CD4-positive, alpha-beta memory T cell (primary cell): ENCODE data around the gene CTNNA1. TPM values are rescaled to one million over a fixed set of nuclear protein-coding genes. Genes with fewer than 3 reads are reported as not detected.
"Not testable (repeated sequence)": the region's sequence is repeated elsewhere in the genome, so short reads cannot be mapped to it uniquely, and the experiment has no call there.

ENCODE experiments used
- CTCF ChIA-PET: fragments of 350-600 bp; sonication (Branson Sonifier 250); formaldehyde crosslinking; loops from one replicate; lab custom pipeline; 2021; ENCODE audit warnings: inconsistent platforms; ENCODE audit not compliant: partially characterized antibody; lab: Charles Lee
- POLR2A ChIA-PET: fragments of 350-600 bp; sonication (Branson Sonifier 250); formaldehyde crosslinking; loops from one replicate; lab custom pipeline; 2021; ENCODE audit not compliant: partially characterized antibody; lab: Charles Lee
- DNase-seq, 5 donors: peaks; one replicate each; pipeline versions ENCODE4 v3.0.0 to v3.0.0-alpha.2; 2020 to 2022; ENCODE audit warnings: mixed read lengths in 1 of 5
- H3K27ac ChIP-seq: one replicate; pipeline ENCODE4 v1.7.0; 2013; ENCODE audit warnings: low read depth, low read length
- H3K27me3 ChIP-seq: 2 replicates; pipeline ENCODE4 v1.7.0; 2013; ENCODE audit warnings: mild to moderate bottlenecking, low read length, moderate library complexity; ENCODE audit not compliant: insufficient read depth
- H3K36me3 ChIP-seq: 2 replicates; pipeline ENCODE4 v1.7.0; 2013; ENCODE audit warnings: mild to moderate bottlenecking, low read length, moderate library complexity; ENCODE audit not compliant: insufficient read depth
- H3K4me1 ChIP-seq: 2 replicates; pipeline ENCODE4 v1.7.0; 2013; ENCODE audit warnings: mild to moderate bottlenecking, low read length, moderate library complexity; ENCODE audit not compliant: insufficient read depth
- H3K4me3 ChIP-seq, 2 donors: one replicate each; pipeline ENCODE4 v1.7.0; 2013; ENCODE audit warnings: low read length in 2 of 2, mild to moderate bottlenecking in 1 of 2
- H3K9me3 ChIP-seq, 2 donors: one replicate each; pipeline ENCODE4 v1.7.0; 2013; ENCODE audit warnings: low read length in 2 of 2, control low read depth in 1 of 2; ENCODE audit not compliant: control insufficient read depth in 1 of 2
- H3K27ac Mint-ChIP-seq, 7 donors: one replicate each; pipeline ENCODE4 v1.8.0; 2020 to 2021; ENCODE audit warnings: mixed read lengths in 7 of 7, mild to moderate bottlenecking in 6 of 7, inconsistent platforms in 3 of 7, moderate library complexity in 3 of 7
- H3K27me3 Mint-ChIP-seq, 2 donors: one replicate each; pipeline ENCODE4 v1.8.0; 2020 to 2021; ENCODE audit warnings: mixed read lengths in 2 of 2
- H3K36me3 Mint-ChIP-seq, 2 donors: one replicate each; pipeline ENCODE4 v1.8.0; 2020 to 2021; ENCODE audit warnings: mixed read lengths in 2 of 2, inconsistent platforms in 1 of 2, mild to moderate bottlenecking in 1 of 2
- H3K4me1 Mint-ChIP-seq, 4 donors: one replicate each; pipeline ENCODE4 v1.8.0; 2020 to 2021; ENCODE audit warnings: mixed read lengths in 4 of 4, mild to moderate bottlenecking in 1 of 4
- H3K4me3 Mint-ChIP-seq, 8 donors: one replicate each; pipeline ENCODE4 v1.8.0; 2020 to 2021; ENCODE audit warnings: mixed read lengths in 8 of 8, mild to moderate bottlenecking in 7 of 8, moderate library complexity in 6 of 8, inconsistent platforms in 3 of 8
- H3K9me3 Mint-ChIP-seq, 8 donors: one replicate each; pipeline ENCODE4 v1.8.0; 2020 to 2021; ENCODE audit warnings: mixed read lengths in 8 of 8, mild to moderate bottlenecking in 5 of 8, inconsistent platforms in 3 of 8, moderate library complexity in 1 of 8
- intact Hi-C: fragments of 100-400 bp; cut with micrococcal nuclease; formaldehyde crosslinking; loops from one replicate; pipeline ENCODE4 v1.15.1; 2023
- polyA plus RNA-seq, 2 donors: library from polyadenylated mRNA; unstranded; fragments of 300-500 nt; fragmentation: Illumina TruSeq; gene quantifications; one replicate each; pipeline ENCODE4 v1.2.3, GENCODE V29; 2021
- total RNA-seq, 2 experiments: library from RNA; stranded (reverse); gene quantifications; one replicate each; pipeline ENCODE4 v1.2.3, GENCODE V29; 2021

CTNNA1 gene
- total and polyA plus RNA-seq, 4 experiments from 2014 or later, result 10.1 to 26.1 (median 17.4) TPM

DNA sequence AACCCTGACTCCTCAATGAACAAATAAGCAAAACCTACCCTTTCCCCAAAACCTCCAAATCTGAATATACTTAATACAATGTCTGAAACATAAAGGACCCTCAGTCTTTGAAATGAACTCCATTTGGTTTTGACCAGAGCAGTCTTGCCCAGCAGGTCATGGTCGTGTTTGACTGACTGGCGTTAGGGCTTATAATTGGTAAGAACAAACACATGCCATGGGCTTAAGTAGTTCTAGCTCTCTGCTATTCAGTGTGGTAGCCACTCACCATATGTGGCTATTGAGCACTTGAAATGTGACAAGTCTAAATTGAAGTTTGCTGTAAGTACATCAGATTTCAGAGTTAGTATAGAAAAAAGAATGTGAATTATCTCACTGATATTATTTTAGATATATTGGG is 79.9 kb downstream of the CTNNA1 start:
- Mint-ChIP-seq H3K9me3 (no peaks in the 10 kb centered on the region), H3K36me3 (peaks cover 2 to 7% of the 10 kb centered on the region in 2 donors), H3K27ac (no peak overlapping the region), H3K4me3 (no peak overlapping the region), H3K4me1 (peaks cover 0 to 8% (median 6%) of the 10 kb centered on the region in 4 donors), H3K27me3 (no peaks in the 10 kb centered on the region)
- no peaks in the 10 kb centered on the region for H3K27me3 ChIP-seq
- H3K36me3 ChIP-seq, result no peaks in the 10 kb centered on the region
- intact Hi-C loops, result no loop called here
- H3K4me1 ChIP-seq, result no peaks in the 10 kb centered on the region
- DNase-seq, result no peak
- no peak overlapping the region for H3K4me3 ChIP-seq
- CTCF ChIA-PET, result no interaction called here
- H3K9me3 ChIP-seq, result no peaks in the 10 kb centered on the region
- H3K27ac ChIP-seq, result no peak overlapping the region
- POLR2A ChIA-PET, result no interaction called here

DNA sequence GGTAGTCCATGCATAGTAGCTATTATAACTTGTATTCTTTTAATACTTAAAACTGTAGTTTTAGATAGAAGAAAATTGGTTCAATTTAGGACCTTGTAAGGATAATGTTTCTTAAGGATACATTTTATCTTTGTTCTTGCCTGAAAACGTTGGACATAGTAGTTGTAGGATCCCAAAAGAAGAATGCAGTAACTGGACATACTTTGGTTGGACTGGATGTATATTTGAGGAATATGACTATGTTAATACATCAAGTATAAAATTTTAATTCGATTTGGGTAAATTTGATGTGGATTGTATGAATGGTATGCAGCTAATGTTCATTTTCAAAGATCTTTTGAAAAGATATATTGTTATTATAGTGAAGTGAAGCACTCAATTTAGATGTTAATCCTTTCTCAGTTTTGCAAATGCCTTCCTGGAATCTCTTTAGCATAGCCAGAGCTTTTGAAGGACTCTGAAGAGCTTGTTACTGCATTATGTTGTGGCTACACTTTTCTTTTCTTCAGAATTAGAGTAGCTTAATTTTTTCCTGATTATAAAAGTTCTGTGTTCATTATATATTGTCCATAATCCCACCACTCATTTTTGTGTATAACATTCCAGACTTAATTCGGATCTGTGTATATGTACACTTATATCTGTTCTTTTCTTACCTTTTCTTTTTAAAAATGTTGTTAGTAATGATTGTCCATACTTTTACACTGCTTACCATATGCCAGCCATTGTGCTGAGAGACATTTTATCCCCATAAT is 80.7 kb downstream of the CTNNA1 start:
- Histone ChIP-seq H3K27me3 (no peaks in the 10 kb centered on the region), H3K36me3 (no peaks in the 10 kb centered on the region), H3K4me3 (no peak overlapping the region), H3K4me1 (no peaks in the 10 kb centered on the region), H3K9me3 (no peaks in the 10 kb centered on the region), H3K27ac (no peak overlapping the region)
- Mint-ChIP-seq H3K9me3 (no peaks in the 10 kb centered on the region), H3K27me3 (no peaks in the 10 kb centered on the region), H3K4me3 (no peak overlapping the region), H3K27ac (no peak overlapping the region), H3K36me3 (peaks cover 2 to 3% of the 10 kb centered on the region in 2 donors), H3K4me1 (peaks cover 0 to 8% (median 6%) of the 10 kb centered on the region in 4 donors)
- ChIA-PET POLR2A (no interaction called here), CTCF (interaction anchor here (1.0 kb wide), 1 partner anchor 9 kb away, joined by 4 read pairs; no protein-coding TSS in a partner anchor)
- DNase-seq, result no peak
- intact Hi-C loops, result no loop called here

DNA sequence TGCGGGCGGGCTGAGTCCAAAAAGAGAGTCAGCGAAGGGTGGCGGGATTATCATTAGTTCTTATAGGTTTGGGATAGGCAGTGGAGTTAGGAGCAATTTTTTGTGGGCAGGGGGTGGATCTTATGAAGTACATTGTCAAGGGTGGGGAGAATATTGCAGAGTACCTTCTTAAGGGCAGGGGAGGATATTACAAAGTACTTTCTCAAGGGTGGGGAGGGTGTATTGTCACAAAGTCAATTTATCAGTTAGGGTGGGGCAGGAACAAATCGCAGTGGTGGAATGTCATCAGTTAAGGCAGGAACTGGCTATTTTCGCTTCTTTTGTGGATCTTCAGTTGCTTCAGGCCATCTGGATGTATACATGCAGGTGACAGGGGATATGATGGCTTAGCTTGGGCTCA is 81.6 kb downstream of the CTNNA1 start:
- DNase-seq, H3K4me1 Mint-ChIP-seq, H3K9me3 ChIP-seq, H3K27ac ChIP-seq, CTCF ChIA-PET, POLR2A ChIA-PET, H3K27me3 ChIP-seq, H3K27ac Mint-ChIP-seq, H3K4me3 Mint-ChIP-seq, H3K36me3 ChIP-seq, H3K36me3 Mint-ChIP-seq, H3K4me3 ChIP-seq, H3K9me3 Mint-ChIP-seq, H3K4me1 ChIP-seq, intact Hi-C loops, H3K27me3 Mint-ChIP-seq: not testable (repeated sequence)

GRCh38 chr5:138837160-138837559 is 83.9 kb downstream of the CTNNA1 start:
- Mint-ChIP-seq H3K27me3 (no peaks in the 10 kb centered on the region), H3K4me3 (no peak overlapping the region), H3K4me1 (peaks cover 0 to 4% (median 2%) of the 10 kb centered on the region in 4 donors), H3K9me3 (no peaks in the 10 kb centered on the region), H3K27ac (no peak overlapping the region), H3K36me3 (no peaks in the 10 kb centered on the region)
- intact Hi-C loops, result no loop called here
- Histone ChIP-seq H3K27ac (no peak overlapping the region), H3K9me3 (no peaks in the 10 kb centered on the region), H3K36me3 (no peaks in the 10 kb centered on the region), H3K27me3 (no peaks in the 10 kb centered on the region), H3K4me1 (no peaks in the 10 kb centered on the region), H3K4me3 (no peak overlapping the region)
- POLR2A ChIA-PET, result no interaction called here
- no peak for DNase-seq
- CTCF ChIA-PET, result interaction anchor here (1.8 kb wide), 1 partner anchor 12 kb away, joined by 9 read pairs; no protein-coding TSS in a partner anchor

DNA sequence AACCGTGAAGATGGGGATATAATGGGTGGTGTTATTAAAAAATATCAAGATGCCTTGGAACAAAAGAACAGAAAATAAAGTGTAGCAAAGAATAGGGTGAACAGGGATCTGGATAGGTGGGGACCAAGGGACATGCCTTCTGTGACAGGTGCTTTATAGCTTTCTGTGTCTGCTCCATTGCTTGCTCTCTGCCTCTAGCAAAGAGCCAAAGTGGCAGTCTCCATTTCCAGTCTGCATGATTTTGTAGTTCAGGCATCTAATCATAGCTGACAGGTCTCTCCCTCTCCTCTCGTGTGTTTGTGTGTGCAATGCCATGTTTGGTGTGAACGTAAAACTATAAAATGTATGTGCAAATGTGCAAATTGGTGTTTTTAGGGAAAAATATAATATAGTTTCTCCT is 86.9 kb downstream of the CTNNA1 start:
- ChIA-PET CTCF (interaction anchor here (0.9 kb wide), 2 partner anchors 8 to 15 kb away, joined by 4 to 6 read pairs; no protein-coding TSS in a partner anchor), POLR2A (no interaction called here)
- no peaks in the 10 kb centered on the region for H3K27me3 ChIP-seq
- no peak overlapping the region for H3K27ac Mint-ChIP-seq
- no peak for DNase-seq
- no peaks in the 10 kb centered on the region for H3K9me3 Mint-ChIP-seq
- H3K27ac ChIP-seq, result no peak overlapping the region
- no peak overlapping the region for H3K4me3 Mint-ChIP-seq
- no peaks in the 10 kb centered on the region for H3K9me3 ChIP-seq
- intact Hi-C loops, result no loop called here
- no peaks in the 10 kb centered on the region for H3K27me3 Mint-ChIP-seq
- H3K4me1 ChIP-seq, result no peaks in the 10 kb centered on the region
- no peaks in the 10 kb centered on the region for H3K36me3 ChIP-seq
- no peaks in the 10 kb centered on the region for H3K36me3 Mint-ChIP-seq
- no peaks in the 10 kb centered on the region for H3K4me1 Mint-ChIP-seq
- H3K4me3 ChIP-seq, result no peak overlapping the region

- intact Hi-C loops, result no loop called here
- Histone ChIP-seq H3K27me3 (no peaks in the 10 kb centered on the region), H3K9me3 (no peaks in the 10 kb centered on the region), H3K36me3 (no peaks in the 10 kb centered on the region), H3K27ac (no peak overlapping the region), H3K4me3 (no peak overlapping the region), H3K4me1 (no peaks in the 10 kb centered on the region)
- ChIA-PET POLR2A (no interaction called here), CTCF (no interaction called here)
- Mint-ChIP-seq H3K36me3 (no peaks in the 10 kb centered on the region), H3K27ac (no peak overlapping the region), H3K27me3 (no peaks in the 10 kb centered on the region), H3K9me3 (no peaks in the 10 kb centered on the region), H3K4me3 (no peak overlapping the region), H3K4me1 (no peaks in the 10 kb centered on the region)
- DNase-seq, result no peak
Measured at GRCh38 chr5:138841531-138841930, 88.3 kb downstream of the CTNNA1 start.

- H3K27ac Mint-ChIP-seq, result no peak overlapping the region
- POLR2A ChIA-PET, result no interaction called here
- H3K4me3 Mint-ChIP-seq, result no peak overlapping the region
- no peaks in the 10 kb centered on the region for H3K4me1 ChIP-seq
- H3K4me3 ChIP-seq, result no peak overlapping the region
- no peak for DNase-seq
- no peaks in the 10 kb centered on the region for H3K9me3 ChIP-seq
- peaks cover 0 to 8% (median 3%) of the 10 kb centered on the region in 4 donors for H3K4me1 Mint-ChIP-seq
- intact Hi-C loops, result no loop called here
- no peaks in the 10 kb centered on the region for H3K27me3 Mint-ChIP-seq
- no peak overlapping the region for H3K27ac ChIP-seq
- CTCF ChIA-PET, result no interaction called here
- no peaks in the 10 kb centered on the region for H3K27me3 ChIP-seq
- no peaks in the 10 kb centered on the region for H3K36me3 Mint-ChIP-seq
- H3K9me3 Mint-ChIP-seq, result no peaks in the 10 kb centered on the region
- H3K36me3 ChIP-seq, result no peaks in the 10 kb centered on the region
Measured at GRCh38 chr5:138843316-138844124, 90.3 kb downstream of the CTNNA1 start.
